ENCODE measurements around the gene UCP2. TPM values are rescaled to one million over a fixed set of nuclear protein-coding genes. Genes with fewer than 3 reads are reported as not detected.

The UCP2 gene
- total and polyA plus RNA-seq, 2 donors from 2014 or later: 36.4 to 104 TPM

GRCh38 chr11:73965076-73965763 lies 17.4 kb downstream of the UCP2 start:
- H3K9ac ChIP-seq (ENCODE audit: low read length in 3 of 3): no peak overlapping the region
- H3K4me1 ChIP-seq (ENCODE audit: control insufficient read depth in 2 of 3, insufficient read depth in 2 of 3, low read depth in 1 of 3, low read length in 3 of 3): peaks cover 0 to 2% (median 0%) of the 10 kb centered on the region in 3 donors
- H3K27me3 ChIP-seq (ENCODE audit: control insufficient read depth, insufficient read depth, low read length): no peaks in the 10 kb centered on the region
- intact Hi-C loops (cut with DNase I): no loop called here
- TF ChIP-seq CTCF (IDR thresholded peaks at IDR 0.05; ENCODE audit: borderline replicate concordance, extremely low read depth, insufficient read depth): no peak
- FAIRE-seq (no peak), DNase-seq (no peak)
- H3K4me3 ChIP-seq (ENCODE audit: low read length in 3 of 3): no peak overlapping the region
- H3K27ac ChIP-seq (ENCODE audit: low read depth in 2 of 2, low read length in 2 of 2): no peak overlapping the region
- no peaks in the 10 kb centered on the region for H3K9me3 ChIP-seq (ENCODE audit: control insufficient read depth in 2 of 3, insufficient read depth in 1 of 3, low read length in 3 of 3)
- H3K36me3 ChIP-seq (ENCODE audit: control insufficient read depth in 2 of 3, insufficient read depth in 3 of 3, low read length in 3 of 3): no peaks in the 10 kb centered on the region

GRCh38 chr11:73963861-73964260 lies 18.8 kb downstream of the UCP2 start:
- H3K4me3 ChIP-seq (ENCODE audit: low read length in 3 of 3): no peak overlapping the region
- FAIRE-seq (no peak), DNase-seq (peak in 1 of 5 donors; percentile 8)
- no peak for TF ChIP-seq CTCF (IDR thresholded peaks at IDR 0.05; ENCODE audit: borderline replicate concordance, extremely low read depth, insufficient read depth)
- H3K27me3 ChIP-seq (ENCODE audit: control insufficient read depth, insufficient read depth, low read length): no peaks in the 10 kb centered on the region
- intact Hi-C loops (cut with DNase I): no loop called here
- no peaks in the 10 kb centered on the region for H3K36me3 ChIP-seq (ENCODE audit: control insufficient read depth in 2 of 3, insufficient read depth in 3 of 3, low read length in 3 of 3)
- no peak overlapping the region for H3K27ac ChIP-seq (ENCODE audit: low read depth in 2 of 2, low read length in 2 of 2)
- no peaks in the 10 kb centered on the region for H3K9me3 ChIP-seq (ENCODE audit: control insufficient read depth in 2 of 3, insufficient read depth in 1 of 3, low read length in 3 of 3)
- no peak overlapping the region for H3K9ac ChIP-seq (ENCODE audit: low read length in 3 of 3)
- H3K4me1 ChIP-seq (ENCODE audit: control insufficient read depth in 2 of 3, insufficient read depth in 2 of 3, low read depth in 1 of 3, low read length in 3 of 3): peaks cover 0 to 2% (median 0%) of the 10 kb centered on the region in 3 donors

GRCh38 chr11:73962101-73962705 lies 20.4 kb downstream of the UCP2 start:
- H3K9me3 ChIP-seq (ENCODE audit: control insufficient read depth in 2 of 3, insufficient read depth in 1 of 3, low read length in 3 of 3): no peaks in the 10 kb centered on the region
- H3K36me3 ChIP-seq (ENCODE audit: control insufficient read depth in 2 of 3, insufficient read depth in 3 of 3, low read length in 3 of 3): no peaks in the 10 kb centered on the region
- H3K9ac ChIP-seq (ENCODE audit: low read length in 3 of 3): no peak overlapping the region
- no peaks in the 10 kb centered on the region for H3K27me3 ChIP-seq (ENCODE audit: control insufficient read depth, insufficient read depth, low read length)
- no peak overlapping the region for H3K4me3 ChIP-seq (ENCODE audit: low read length in 3 of 3)
- TF ChIP-seq CTCF (IDR thresholded peaks at IDR 0.05; ENCODE audit: borderline replicate concordance, extremely low read depth, insufficient read depth): no peak
- peaks cover 0 to 2% (median 0%) of the 10 kb centered on the region in 3 donors for H3K4me1 ChIP-seq (ENCODE audit: control insufficient read depth in 2 of 3, insufficient read depth in 2 of 3, low read depth in 1 of 3, low read length in 3 of 3)
- intact Hi-C loops (cut with DNase I): no loop called here
- FAIRE-seq (no peak), DNase-seq (peak in 1 of 5 donors; percentile 4)
- H3K27ac ChIP-seq (ENCODE audit: low read depth in 2 of 2, low read length in 2 of 2): no peak overlapping the region
